Urinary bladder (tissue), 4 donors: Measurements from ENCODE around the gene OMA1. TPM values are rescaled to one million over a fixed set of nuclear protein-coding genes. Genes with fewer than 3 reads are reported as not detected.
"Not testable (repeated sequence)": the region's sequence is repeated elsewhere in the genome, so short reads cannot be mapped to it uniquely, and the experiment has no call there.

ENCODE experiments used
- DNase-seq: peaks from one replicate; pipeline ENCODE4 v3.0.0-alpha.2; 2015; ENCODE audit errors: extremely low spot score
- H3K27ac ChIP-seq: one replicate; pipeline ENCODE4 v1.5.1; 2013; ENCODE audit warnings: low read depth, mild to moderate bottlenecking, moderate library complexity
- H3K36me3 ChIP-seq: one replicate; pipeline ENCODE4 v1.6.1; 2013; ENCODE audit warnings: mild to moderate bottlenecking, moderate library complexity; ENCODE audit not compliant: insufficient read depth
- H3K4me1 ChIP-seq: one replicate; pipeline ENCODE4 v1.6.1; 2013; ENCODE audit warnings: mild to moderate bottlenecking, moderate library complexity; ENCODE audit not compliant: insufficient read depth
- H3K4me3 ChIP-seq: one replicate; pipeline ENCODE4 v1.5.1; 2013; ENCODE audit warnings: low read depth, low read length
- WGBS: extraction: QIAGEN DNeasy Blood & Tissue Kit; methylation state at CpG from one replicate; pipeline ENCODE4 v1.1.7; 2013; 5-methylcytosine and 5-hydroxymethylcytosine counted together
- polyA plus RNA-seq: library from polyadenylated mRNA; stranded (reverse); fragments of 200-250 nt; gene quantifications from one replicate; pipeline ENCODE4 v1.2.3, GENCODE V29; 2013
- total RNA-seq: library from RNA; depleted of rRNA; stranded (reverse); fragments of >200 nt; gene quantifications from one replicate; pipeline ENCODE4 v1.2.3, GENCODE V29; 2014
- donor health status: healthy with polysubstance abuse.
- donor health status: healthy.

OMA1 gene
- total and polyA plus RNA-seq, 2 donors = 16.9 to 57.8 TPM

DNA sequence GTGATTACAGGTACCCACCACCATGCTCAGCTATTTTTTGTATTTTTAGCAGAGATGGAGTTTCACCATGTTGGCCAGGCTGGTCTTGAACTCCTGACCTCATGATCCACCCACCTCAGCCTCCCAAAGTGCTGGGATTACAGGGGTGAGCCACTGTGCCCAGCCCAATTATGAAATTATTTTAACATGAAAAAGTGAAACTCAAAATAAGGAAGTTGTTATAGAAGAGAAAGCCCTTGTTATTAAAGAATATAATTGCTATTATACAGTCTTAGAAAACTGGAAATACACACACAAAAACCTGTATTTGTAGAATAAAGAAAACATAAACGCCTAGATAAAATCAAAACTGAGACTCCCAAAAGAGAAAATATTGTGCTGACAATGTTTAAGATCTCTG is 14.7 kb downstream of the OMA1 start:
- H3K4me1 ChIP-seq = not testable (repeated sequence)

DNA sequence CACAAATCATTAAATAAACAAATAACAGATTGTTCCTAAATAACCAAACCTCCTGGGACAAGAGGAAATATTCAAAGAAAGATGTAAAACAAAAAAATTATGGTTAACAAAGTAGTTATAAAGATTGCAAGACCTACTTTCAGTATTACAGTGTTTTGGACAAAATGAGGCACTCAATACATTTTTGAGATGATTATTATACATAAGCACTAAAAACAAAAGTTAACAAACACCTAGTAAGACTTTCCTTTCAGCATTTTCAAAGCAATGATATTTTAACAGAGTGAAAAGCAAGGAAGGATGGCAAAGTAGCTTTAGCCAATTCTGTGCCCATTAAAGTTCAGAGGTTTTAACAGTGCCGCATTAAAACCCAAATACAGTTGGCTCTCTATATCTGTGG is 17.2 kb downstream of the OMA1 start:
- H3K27ac ChIP-seq = no peak overlapping the region
- 99% methylated on average over 1 of the region's 1 CpG for WGBS
- H3K4me3 ChIP-seq = no peak overlapping the region
- no peaks in the 10 kb centered on the region for H3K4me1 ChIP-seq
- DNase-seq = no peak
- H3K36me3 ChIP-seq = peaks cover 2% of the 10 kb centered on the region

More for the DNA sequence above, 14.7 kb downstream of the OMA1 start:
- not testable (repeated sequence) for H3K27ac ChIP-seq, H3K36me3 ChIP-seq, H3K4me3 ChIP-seq, DNase-seq
- 93% methylated on average over 1 of the region's 1 CpG for WGBS

DNA sequence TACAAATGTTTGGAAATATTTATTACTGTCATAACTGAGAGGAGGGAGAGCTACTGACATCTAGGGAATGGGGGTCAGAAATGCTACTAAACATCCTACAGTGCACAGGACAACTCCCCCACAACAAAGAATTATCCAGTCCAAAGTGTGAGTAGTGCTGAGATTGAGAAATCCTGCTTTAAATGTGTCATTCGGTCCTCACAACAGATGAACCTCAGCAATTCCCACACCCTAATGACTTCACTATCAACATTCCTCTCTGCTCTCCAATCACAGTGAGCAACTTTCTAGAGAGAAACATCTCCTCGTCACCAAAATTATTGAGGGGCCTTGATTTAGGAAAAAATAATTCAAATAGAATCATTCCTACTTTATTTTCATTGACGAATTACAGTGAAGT is 18.0 kb downstream of the OMA1 start:
- WGBS = 73% methylated on average over 3 of the region's 3 CpGs
- H3K36me3 ChIP-seq = peaks cover 2% of the 10 kb centered on the region
- DNase-seq = no peak

DNA sequence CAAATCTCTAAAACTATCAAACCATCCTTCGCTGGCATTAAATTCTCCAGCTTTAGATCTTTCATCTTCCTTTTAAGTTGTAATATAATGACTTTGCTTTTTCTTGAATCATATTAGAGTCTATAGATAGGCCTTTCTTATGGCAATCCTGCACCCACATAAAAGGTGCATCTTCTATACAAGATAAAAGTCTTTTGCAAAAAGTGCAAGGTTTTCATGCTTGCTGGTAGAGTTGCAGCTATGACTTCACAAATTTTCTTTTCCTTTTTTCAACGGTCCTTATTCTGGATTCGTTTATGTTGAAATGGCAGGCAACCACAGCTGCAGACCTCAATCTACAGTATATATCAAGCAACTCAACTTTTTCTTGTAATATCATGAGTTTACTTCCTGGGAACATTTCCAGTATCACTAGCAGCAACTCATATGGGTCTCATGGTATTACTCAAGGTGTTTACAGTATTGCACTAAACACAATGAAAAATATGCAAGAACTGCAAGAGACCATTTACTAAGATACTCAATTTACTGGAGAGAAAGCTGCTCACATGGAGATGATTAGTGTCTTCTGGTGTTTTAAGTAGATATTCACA is 22.1 kb downstream of the OMA1 start:
- Histone ChIP-seq H3K4me1 (no peaks in the 10 kb centered on the region), H3K36me3 (peaks cover 2% of the 10 kb centered on the region), H3K27ac (no peak overlapping the region), H3K4me3 (no peak overlapping the region)
- no peak for DNase-seq
- 41% methylated on average over 3 of the region's 3 CpGs for WGBS

More for the DNA sequence above, 18.0 kb downstream of the OMA1 start:
- H3K27ac ChIP-seq = no peak overlapping the region
- H3K4me3 ChIP-seq = no peak overlapping the region
- no peaks in the 10 kb centered on the region for H3K4me1 ChIP-seq

DNA sequence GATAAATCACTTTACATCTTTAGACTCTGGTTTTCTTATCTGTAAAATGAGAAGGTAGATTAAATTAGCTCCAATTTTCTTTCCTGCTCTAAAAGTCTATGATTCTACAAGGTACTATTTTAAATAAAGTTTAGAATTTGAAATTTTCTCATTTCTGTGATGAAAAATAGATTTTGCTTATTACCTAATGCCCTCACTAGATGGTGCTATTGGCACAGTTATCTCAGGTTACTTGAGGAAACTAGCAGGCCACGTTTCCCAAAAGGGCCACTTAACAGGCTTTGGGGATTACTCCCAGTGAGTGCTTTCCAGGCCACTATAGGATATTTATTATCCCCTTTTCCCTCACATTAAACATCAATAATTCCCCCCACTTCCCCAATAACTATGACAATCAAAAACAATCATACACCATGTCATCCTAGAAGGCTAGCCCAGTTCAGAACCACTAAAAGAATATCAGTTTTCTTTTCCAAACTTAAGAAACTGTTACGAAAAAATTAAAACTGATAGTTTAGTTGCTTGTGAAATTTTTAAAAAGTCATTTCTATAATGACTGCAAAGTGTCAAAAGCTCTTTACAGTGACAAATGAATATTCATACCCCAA is 30.6 kb downstream of the OMA1 start:
- DNase-seq = peak; percentile 31

DNA sequence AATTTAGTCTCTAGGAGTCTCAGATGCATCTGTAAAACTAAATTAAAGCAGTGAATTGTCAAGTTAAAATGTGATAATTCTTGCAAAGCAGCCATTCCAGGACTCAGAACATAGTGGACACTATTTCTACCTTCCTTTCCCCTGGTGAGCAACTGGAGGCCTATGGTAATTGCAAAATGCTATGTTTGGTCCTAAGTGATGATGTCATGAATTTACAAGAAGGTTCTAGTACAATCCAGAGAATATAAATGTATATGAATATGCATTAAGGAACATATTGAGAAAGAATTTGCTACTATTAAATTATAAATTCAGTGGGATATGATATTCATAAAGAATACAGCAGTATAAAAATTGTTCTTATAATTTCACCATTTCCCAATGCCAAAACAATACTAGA is 32.6 kb downstream of the OMA1 start:
- Histone ChIP-seq H3K27ac (no peak overlapping the region), H3K4me3 (no peak overlapping the region), H3K36me3 (no peaks in the 10 kb centered on the region), H3K4me1 (no peaks in the 10 kb centered on the region)
- DNase-seq = no peak

More for the DNA sequence above, 30.6 kb downstream of the OMA1 start:
- Histone ChIP-seq H3K27ac (no peak overlapping the region), H3K4me3 (no peak overlapping the region), H3K4me1 (no peaks in the 10 kb centered on the region), H3K36me3 (no peaks in the 10 kb centered on the region)
- WGBS = 30% methylated on average over 2 of the region's 2 CpGs

DNA sequence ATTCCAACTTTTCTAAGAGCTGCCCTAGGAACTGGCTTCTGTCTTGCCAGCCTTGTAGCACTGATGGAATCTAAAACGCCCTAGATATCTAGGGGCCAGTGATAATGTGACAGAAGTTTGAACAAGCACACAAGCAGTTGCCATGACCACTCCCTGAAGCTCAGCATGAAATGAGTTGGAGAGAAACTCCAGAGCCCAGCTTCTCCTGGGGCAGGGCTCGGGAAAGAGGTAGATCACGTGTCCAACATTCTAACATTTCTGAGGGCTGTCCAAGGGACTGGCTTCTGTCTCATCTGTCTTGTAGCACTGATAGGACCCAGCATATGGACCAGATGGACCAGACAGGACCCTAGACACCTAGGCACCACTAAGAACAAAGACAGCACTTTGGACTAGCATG is 37.9 kb downstream of the OMA1 start:
- Histone ChIP-seq H3K4me1 (no peaks in the 10 kb centered on the region), H3K27ac (no peak overlapping the region), H3K36me3 (no peaks in the 10 kb centered on the region), H3K4me3 (no peak overlapping the region)
- 73% methylated on average over 3 of the region's 3 CpGs for WGBS
- DNase-seq = no peak

DNA sequence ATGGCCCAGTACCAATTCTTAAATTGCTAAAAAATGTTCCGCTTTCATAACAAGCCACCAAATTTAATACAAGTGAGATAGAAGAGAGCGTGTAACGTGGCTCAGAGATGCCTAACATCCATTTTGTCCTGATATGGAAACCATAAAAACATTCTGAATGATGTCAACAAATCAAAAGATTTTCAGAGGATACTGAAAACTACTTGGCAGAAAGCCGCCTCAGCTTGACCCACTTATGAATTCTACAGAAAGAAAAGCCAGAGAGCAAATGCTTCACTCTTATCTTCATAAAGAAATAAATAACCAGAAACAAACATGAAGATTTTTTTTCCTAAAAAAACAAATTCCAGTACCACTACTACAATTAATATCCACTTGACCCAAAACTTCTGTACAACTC is 41.2 kb downstream of the OMA1 start:
- no peaks in the 10 kb centered on the region for H3K36me3 ChIP-seq
- DNase-seq = no peak
- WGBS = 57% methylated on average over 4 of the region's 4 CpGs
- H3K4me3 ChIP-seq = no peak overlapping the region
- H3K27ac ChIP-seq = no peak overlapping the region
- no peaks in the 10 kb centered on the region for H3K4me1 ChIP-seq

DNA sequence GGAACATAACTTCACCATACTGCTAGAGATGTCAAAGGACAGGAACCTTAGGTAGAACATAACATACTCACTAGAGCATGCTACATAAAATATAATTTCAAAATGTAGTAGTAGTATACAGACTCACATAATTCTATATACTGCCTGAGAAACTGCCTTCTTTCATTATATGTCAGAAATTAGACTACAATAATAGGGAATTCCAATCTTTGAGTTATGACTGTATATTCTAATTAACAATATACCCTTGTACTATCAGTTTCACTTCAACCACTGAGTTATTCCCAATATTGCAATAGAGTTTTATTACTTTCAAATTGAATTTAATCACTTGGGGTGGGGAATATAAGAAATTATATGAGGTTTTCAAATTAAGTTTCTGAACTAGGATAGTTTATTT is 44.0 kb downstream of the OMA1 start:
- H3K27ac ChIP-seq = no peak overlapping the region
- no peaks in the 10 kb centered on the region for H3K36me3 ChIP-seq
- H3K4me3 ChIP-seq = no peak overlapping the region
- no peak for DNase-seq
- H3K4me1 ChIP-seq = no peaks in the 10 kb centered on the region

DNA sequence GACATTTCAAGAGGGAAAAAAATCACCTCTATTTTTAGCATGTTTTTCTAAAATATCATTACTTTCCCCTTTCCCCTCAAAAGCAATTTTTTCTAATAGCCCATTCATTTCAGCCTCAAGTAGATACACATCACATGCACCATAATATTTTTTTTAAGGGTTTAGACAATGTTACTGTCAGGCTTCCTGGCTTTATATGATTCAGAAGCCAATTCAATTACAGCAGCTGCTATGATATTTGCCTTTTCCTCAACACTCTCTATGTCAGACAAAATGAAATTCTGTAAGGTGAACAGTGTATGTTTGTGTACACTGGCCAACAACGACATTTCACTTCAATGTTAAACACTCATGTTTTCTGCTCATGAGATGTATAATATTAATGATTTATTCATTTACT is 46.5 kb downstream of the OMA1 start:
- H3K4me3 ChIP-seq = no peak overlapping the region
- no peaks in the 10 kb centered on the region for H3K4me1 ChIP-seq
- H3K36me3 ChIP-seq = no peaks in the 10 kb centered on the region
- 72% methylated on average over 1 of the region's 1 CpG for WGBS
- H3K27ac ChIP-seq = no peak overlapping the region
- DNase-seq = no peak

DNA sequence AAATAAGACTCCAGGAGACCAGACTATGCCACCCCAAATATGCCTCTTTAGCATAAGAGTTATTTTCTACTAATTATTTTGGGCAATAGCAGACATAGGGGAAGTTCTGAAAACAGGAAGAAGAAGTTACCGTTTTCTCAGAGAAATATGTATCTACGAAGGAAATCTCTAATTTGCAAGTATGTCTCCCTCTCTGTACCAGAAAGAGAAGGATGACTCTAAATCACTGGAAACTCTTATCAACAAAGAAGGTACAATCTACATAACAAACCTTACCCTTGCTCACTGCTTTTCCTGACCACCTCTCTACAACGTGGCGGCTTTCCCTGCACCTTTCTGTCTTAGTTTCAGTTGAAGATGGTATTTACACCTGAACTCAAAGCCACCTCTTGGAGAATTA is 49.0 kb downstream of the OMA1 start:
- Histone ChIP-seq H3K4me3 (no peak overlapping the region), H3K36me3 (no peaks in the 10 kb centered on the region), H3K4me1 (no peaks in the 10 kb centered on the region), H3K27ac (no peak overlapping the region)
- DNase-seq = no peak
- 77% methylated on average over 4 of the region's 4 CpGs for WGBS

DNA sequence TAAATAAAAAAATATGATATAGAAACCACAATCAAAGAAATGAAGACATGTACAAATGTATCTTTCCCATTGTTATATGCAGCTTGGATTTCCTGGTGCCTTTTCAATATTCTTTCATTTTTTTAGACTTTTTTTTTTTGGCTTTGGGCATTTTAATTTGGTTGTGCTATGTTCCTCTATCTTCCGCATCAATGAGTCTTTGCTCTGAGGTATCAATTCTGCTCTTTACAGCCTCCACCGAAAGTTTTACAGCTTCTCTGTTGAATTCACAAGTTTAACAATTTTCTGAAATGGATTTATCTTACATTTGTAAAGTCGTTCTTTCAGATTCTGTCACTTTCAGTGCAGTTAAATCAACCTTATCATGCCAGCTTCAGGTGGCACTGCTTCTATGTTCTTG is 50.5 kb downstream of the OMA1 start:
- Histone ChIP-seq H3K36me3 (no peaks in the 10 kb centered on the region), H3K27ac (no peak overlapping the region), H3K4me3 (no peak overlapping the region), H3K4me1 (no peaks in the 10 kb centered on the region)
- no peak for DNase-seq
- WGBS = 76% methylated on average over 3 of the region's 3 CpGs

DNA sequence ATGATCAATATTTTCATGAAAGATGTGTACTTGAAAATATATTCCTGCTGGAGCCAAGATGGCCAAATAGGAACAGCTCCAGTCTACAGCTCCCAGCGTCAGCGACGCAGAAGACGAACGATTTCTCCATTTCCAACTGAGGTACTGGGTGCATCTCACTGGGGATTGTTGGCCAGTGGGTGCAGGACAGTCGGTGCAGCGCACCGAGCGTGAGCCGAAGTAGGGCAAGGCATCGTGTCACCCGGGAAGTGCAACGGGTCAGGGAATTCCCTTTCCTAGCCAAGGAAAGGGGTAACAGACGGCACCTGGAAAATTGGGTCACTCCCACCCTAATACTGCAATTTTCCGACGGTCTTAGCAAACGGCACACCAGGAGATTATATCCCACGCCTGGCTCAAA is 57.6 kb downstream of the OMA1 start:
- not testable (repeated sequence) for DNase-seq
- WGBS = 98% methylated on average over 18 of the region's 18 CpGs

DNA sequence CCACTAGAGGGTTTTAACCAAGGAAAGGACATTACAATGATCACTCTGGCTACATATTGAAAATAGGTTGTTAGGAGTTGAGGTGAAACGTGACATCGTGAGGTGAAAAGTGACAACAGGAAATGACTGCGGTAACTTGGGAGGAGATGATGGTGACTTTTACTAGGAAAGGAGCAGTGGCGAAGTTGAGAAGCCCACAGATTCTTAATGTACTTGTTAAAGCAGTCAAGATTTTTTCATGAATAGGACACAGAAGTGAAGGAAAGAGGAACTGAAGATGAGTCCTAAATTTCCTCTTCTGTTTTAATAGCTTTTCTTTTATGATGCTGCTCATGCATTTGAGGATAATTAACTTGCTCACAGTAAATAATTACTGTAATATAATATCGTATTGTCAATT is 59.5 kb downstream of the OMA1 start:
- WGBS = 95% methylated on average over 5 of the region's 5 CpGs
- no peak for DNase-seq
- no peaks in the 10 kb centered on the region for H3K4me1 ChIP-seq
- no peaks in the 10 kb centered on the region for H3K36me3 ChIP-seq
- H3K4me3 ChIP-seq = no peak overlapping the region
- no peak overlapping the region for H3K27ac ChIP-seq

More for the DNA sequence above, 57.6 kb downstream of the OMA1 start:
- H3K36me3 ChIP-seq, H3K4me1 ChIP-seq, H3K4me3 ChIP-seq, H3K27ac ChIP-seq: not testable (repeated sequence)

DNA sequence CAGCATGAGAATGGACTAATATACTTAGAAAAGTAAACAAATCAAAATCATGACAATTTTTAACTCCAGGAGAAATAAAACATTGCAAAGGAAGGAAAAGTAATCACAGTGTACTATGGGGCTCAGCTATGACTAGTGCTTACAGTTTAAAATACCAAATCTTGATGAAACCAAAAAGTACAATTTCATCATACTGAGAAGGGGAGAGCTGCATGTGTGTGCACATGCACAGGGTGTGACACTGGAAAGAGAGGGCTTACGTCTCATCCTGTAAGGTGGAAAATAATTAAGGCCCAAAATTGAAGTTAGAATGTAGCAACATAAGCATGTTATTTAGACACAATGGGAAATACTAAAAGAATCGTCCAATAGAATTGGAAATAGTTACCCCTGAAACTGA is 64.6 kb downstream of the OMA1 start:
- Histone ChIP-seq H3K4me3 (no peak overlapping the region), H3K27ac (no peak overlapping the region), H3K36me3 (no peaks in the 10 kb centered on the region), H3K4me1 (no peaks in the 10 kb centered on the region)
- DNase-seq = no peak
- WGBS = 93% methylated on average over 2 of the region's 2 CpGs
